ENCODE results near the gene NUP62. TPM values are rescaled to one million over a fixed set of nuclear protein-coding genes. Genes with fewer than 3 reads are reported as not detected.

Gene NUP62
- total and polyA plus RNA-seq, 2 experiments from 2014 or later, result 55.5 to 99.4 TPM

GRCh38 chr19:49929611-49930482 lies 543 bp upstream of the NUP62 start:
- H3K4me3 Mint-ChIP-seq, result peak overlapping the region; percentile 93
- TF ChIP-seq CREB1 (CRISPR knock-in tag; IDR thresholded peaks at IDR 0.05; ENCODE audit: low read depth), result peak; percentile 62
- peak; percentile 95 for TF ChIP-seq POLR2AphosphoS5 (IDR thresholded peaks at IDR 0.05; ENCODE audit: low read depth)
- no peak for TF ChIP-seq JUNB (IDR thresholded peaks at IDR 0.05; ENCODE audit: unreplicated experiment)
- TF ChIP-seq REST (IDR thresholded peaks at IDR 0.05; ENCODE audit: unreplicated experiment), result no peak
- H3K4me1 ChIP-seq (ENCODE audit: insufficient read depth), result peaks cover 10% of the 10 kb centered on the region
- peak overlapping the region; percentile 100 for H3K4me2 ChIP-seq
- peak overlapping the region; percentile 97 for H2AFZ ChIP-seq
- H3K9me2 ChIP-seq (ENCODE audit: insufficient read depth), result no peaks in the 10 kb centered on the region
- H3K79me2 ChIP-seq (replicated peaks; ENCODE audit: insufficient read depth), result peaks cover 48% of the 10 kb centered on the region
- peak overlapping the region; percentile 98 for H3K27ac ChIP-seq (ENCODE audit: low read depth)
- peaks cover 13% of the 10 kb centered on the region for H3K36me3 ChIP-seq (ENCODE audit: insufficient read depth)
- peaks cover 24% of the 10 kb centered on the region for H3K4me1 Mint-ChIP-seq
- H3K9me3 Mint-ChIP-seq, result peaks cover 14% of the 10 kb centered on the region
- H4K20me1 ChIP-seq (replicated peaks; ENCODE audit: insufficient read depth), result peaks cover 28% of the 10 kb centered on the region
- ATAC-seq (peak; percentile 83), DNase-seq (ENCODE audit: low spot score) (peak; percentile 98)
- H3K36me3 Mint-ChIP-seq (ENCODE audit: low read depth), result peaks cover 74% of the 10 kb centered on the region
- H3K27me3 ChIP-seq (ENCODE audit: insufficient read depth), result no peaks in the 10 kb centered on the region
- H3K27ac Mint-ChIP-seq, result peak overlapping the region; percentile 99
- H3K4me3 ChIP-seq, result peak overlapping the region; percentile 99
- H3F3A ChIP-seq (replicated peaks; ENCODE audit: low read depth), result no peaks in the 10 kb centered on the region; the same call in none of the 2 replicates
- peaks cover 27% of the 10 kb centered on the region for H3K27me3 Mint-ChIP-seq (ENCODE audit: insufficient read depth, low read depth, poor library complexity)

- DNase-seq (ENCODE audit: low spot score) (no peak), ATAC-seq (no peak)
- H3K4me3 Mint-ChIP-seq, result peak overlapping the region; percentile 93
- peaks cover 4% of the 10 kb centered on the region for H3F3A ChIP-seq (replicated peaks; ENCODE audit: low read depth)
- H3K4me2 ChIP-seq, result peak overlapping the region; percentile 100
- H3K27ac ChIP-seq (ENCODE audit: low read depth), result no peak overlapping the region
- peaks cover 30% of the 10 kb centered on the region for H3K27me3 Mint-ChIP-seq (ENCODE audit: insufficient read depth, low read depth, poor library complexity)
- H3K27ac Mint-ChIP-seq, result peak overlapping the region; percentile 89
- H3K27me3 ChIP-seq (ENCODE audit: insufficient read depth), result no peaks in the 10 kb centered on the region
- no peaks in the 10 kb centered on the region for H3K9me2 ChIP-seq (ENCODE audit: insufficient read depth)
- peaks cover 86% of the 10 kb centered on the region for H3K36me3 Mint-ChIP-seq (ENCODE audit: low read depth)
- H3K4me1 ChIP-seq (ENCODE audit: insufficient read depth), result peaks cover 10% of the 10 kb centered on the region
- H3K9me3 Mint-ChIP-seq, result peaks cover 14% of the 10 kb centered on the region
- H3K4me3 ChIP-seq, result peak overlapping the region; percentile 99
- H3K36me3 ChIP-seq (ENCODE audit: insufficient read depth), result peaks cover 17% of the 10 kb centered on the region
- peaks cover 70% of the 10 kb centered on the region for H3K79me2 ChIP-seq (replicated peaks; ENCODE audit: insufficient read depth)
- H3K4me1 Mint-ChIP-seq, result peaks cover 41% of the 10 kb centered on the region
- peaks cover 36% of the 10 kb centered on the region for H4K20me1 ChIP-seq (replicated peaks; ENCODE audit: insufficient read depth)
- no peak overlapping the region for H2AFZ ChIP-seq
- TF ChIP-seq REST (IDR thresholded peaks at IDR 0.05; ENCODE audit: unreplicated experiment) (no peak), NANOG (IDR thresholded peaks at IDR 0.05; ENCODE audit: borderline replicate concordance) (no peak), CREB1 (CRISPR knock-in tag; IDR thresholded peaks at IDR 0.05; ENCODE audit: low read depth) (no peak)
These were observed 1.6 kb downstream of the NUP62 start for GRCh38 chr19:49927526-49928264.
